Endothelial cell (in vitro differentiated cells): ENCODE data around the gene ZC3H10. TPM values are rescaled to one million over a fixed set of nuclear protein-coding genes. Genes with fewer than 3 reads are reported as not detected.

Experiments
- DNase-seq: peaks from one replicate; pipeline ENCODE4 v3.0.0; 2021; ENCODE audit warnings: low spot score
- H3K27ac Mint-ChIP-seq: one replicate; pipeline ENCODE4 v1.8.0; 2021; ENCODE audit warnings: mixed read lengths, inconsistent platforms; ENCODE audit not compliant: unreplicated experiment
- H3K27me3 Mint-ChIP-seq: one replicate; pipeline ENCODE4 v1.8.0; 2021; ENCODE audit warnings: mild to moderate bottlenecking, moderate library complexity, mixed read lengths, inconsistent platforms; ENCODE audit not compliant: unreplicated experiment
- H3K36me3 Mint-ChIP-seq: one replicate; pipeline ENCODE4 v1.8.0; 2021; ENCODE audit warnings: mild to moderate bottlenecking, low read depth, mixed read lengths, inconsistent platforms; ENCODE audit not compliant: unreplicated experiment
- H3K4me1 Mint-ChIP-seq: one replicate; pipeline ENCODE4 v1.8.0; 2021; ENCODE audit warnings: mild to moderate bottlenecking, mixed read lengths, inconsistent platforms; ENCODE audit not compliant: unreplicated experiment
- H3K4me3 Mint-ChIP-seq: one replicate; pipeline ENCODE4 v1.8.0; 2021; ENCODE audit warnings: mild to moderate bottlenecking, mixed read lengths, inconsistent platforms; ENCODE audit not compliant: unreplicated experiment
- H3K9me3 Mint-ChIP-seq: one replicate; pipeline ENCODE4 v1.8.0; 2021; ENCODE audit warnings: mixed read lengths, inconsistent platforms; ENCODE audit not compliant: unreplicated experiment
- total RNA-seq: library from RNA; stranded (reverse); fragmentation: NEBNext Ultra II Directional; extraction: Animal tissue kit (Norgen Biotek cat#: 25700); gene quantifications from one replicate; pipeline ENCODE4 v1.2.1, GENCODE V29; 2021; ENCODE audit not compliant: unreplicated experiment
- TF ChIP-seq, protein P1 (sequence below): fragments of 200-600 bp; sonication (generic); IDR thresholded peaks from one replicate; pipeline ENCODE4 v1.5.0; 2021; ENCODE audit warnings: antibody characterized with exemption; ENCODE audit not compliant: unreplicated experiment

ZC3H10 gene
- total RNA-seq, 1 donor from 2014 or later = 10.4 TPM

DNA sequence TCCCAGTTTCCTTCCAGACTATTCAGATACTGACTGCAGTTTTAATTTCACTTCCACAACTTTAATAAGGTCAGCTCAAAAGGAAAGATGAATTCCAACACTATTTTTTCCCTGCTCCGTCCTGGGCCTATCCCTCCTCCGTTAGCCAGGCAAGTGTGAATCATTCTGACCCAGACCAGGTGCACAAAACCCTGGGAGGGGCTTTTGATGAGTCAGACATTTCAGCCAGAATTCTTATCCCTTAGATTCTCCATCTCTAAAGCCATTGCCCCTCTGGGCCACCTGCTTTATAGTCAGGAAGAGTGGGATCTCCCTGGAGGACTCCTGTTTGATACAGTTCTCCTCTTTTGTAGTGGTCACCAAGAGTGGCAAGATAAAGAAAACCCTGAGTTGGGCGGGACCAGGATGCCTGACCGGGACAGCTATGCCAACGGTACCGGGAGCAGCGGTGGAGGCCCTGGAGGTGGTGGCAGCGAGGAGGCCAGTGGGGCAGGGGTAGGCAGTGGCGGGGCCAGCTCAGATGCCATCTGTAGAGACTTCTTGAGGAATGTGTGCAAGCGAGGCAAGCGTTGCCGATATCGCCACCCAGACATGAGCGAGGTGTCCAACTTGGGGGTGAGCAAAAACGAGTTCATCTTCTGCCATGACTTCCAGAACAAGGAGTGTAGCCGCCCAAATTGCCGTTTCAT lies 2.2 kb downstream of the ZC3H10 start:
- H3K4me1 Mint-ChIP-seq = peaks cover 58% of the 10 kb centered on the region
- no peak for DNase-seq
- H3K27ac Mint-ChIP-seq = peak overlapping the region; percentile 100
- H3K27me3 Mint-ChIP-seq = peaks cover 27% of the 10 kb centered on the region
- H3K9me3 Mint-ChIP-seq = no peaks in the 10 kb centered on the region
- H3K36me3 Mint-ChIP-seq = peaks cover 51% of the 10 kb centered on the region
- peak overlapping the region; percentile 85 for H3K4me3 Mint-ChIP-seq
- TF ChIP-seq, protein P1, sequence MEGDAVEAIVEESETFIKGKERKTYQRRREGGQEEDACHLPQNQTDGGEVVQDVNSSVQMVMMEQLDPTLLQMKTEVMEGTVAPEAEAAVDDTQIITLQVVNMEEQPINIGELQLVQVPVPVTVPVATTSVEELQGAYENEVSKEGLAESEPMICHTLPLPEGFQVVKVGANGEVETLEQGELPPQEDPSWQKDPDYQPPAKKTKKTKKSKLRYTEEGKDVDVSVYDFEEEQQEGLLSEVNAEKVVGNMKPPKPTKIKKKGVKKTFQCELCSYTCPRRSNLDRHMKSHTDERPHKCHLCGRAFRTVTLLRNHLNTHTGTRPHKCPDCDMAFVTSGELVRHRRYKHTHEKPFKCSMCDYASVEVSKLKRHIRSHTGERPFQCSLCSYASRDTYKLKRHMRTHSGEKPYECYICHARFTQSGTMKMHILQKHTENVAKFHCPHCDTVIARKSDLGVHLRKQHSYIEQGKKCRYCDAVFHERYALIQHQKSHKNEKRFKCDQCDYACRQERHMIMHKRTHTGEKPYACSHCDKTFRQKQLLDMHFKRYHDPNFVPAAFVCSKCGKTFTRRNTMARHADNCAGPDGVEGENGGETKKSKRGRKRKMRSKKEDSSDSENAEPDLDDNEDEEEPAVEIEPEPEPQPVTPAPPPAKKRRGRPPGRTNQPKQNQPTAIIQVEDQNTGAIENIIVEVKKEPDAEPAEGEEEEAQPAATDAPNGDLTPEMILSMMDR = no peak

- Mint-ChIP-seq H3K4me3 (peak overlapping the region; percentile 85), H3K9me3 (no peaks in the 10 kb centered on the region), H3K27me3 (peaks cover 20% of the 10 kb centered on the region), H3K36me3 (peaks cover 44% of the 10 kb centered on the region), H3K4me1 (peaks cover 61% of the 10 kb centered on the region), H3K27ac (no peak overlapping the region)
- TF ChIP-seq, protein P1 = no peak
- no peak for DNase-seq
These were observed 3.3 kb downstream of the ZC3H10 start for GRCh38 chr12:56121204-56121870.

- peak overlapping the region; percentile 4 for H3K27ac Mint-ChIP-seq
- peak overlapping the region; percentile 12 for H3K4me3 Mint-ChIP-seq
- peaks cover 63% of the 10 kb centered on the region for H3K4me1 Mint-ChIP-seq
- no peaks in the 10 kb centered on the region for H3K9me3 Mint-ChIP-seq
- peaks cover 39% of the 10 kb centered on the region for H3K36me3 Mint-ChIP-seq
- TF ChIP-seq, protein P1 = no peak
- no peak for DNase-seq
- peaks cover 16% of the 10 kb centered on the region for H3K27me3 Mint-ChIP-seq
These were observed 4.6 kb downstream of the ZC3H10 start for GRCh38 chr12:56122637-56123036.

- TF ChIP-seq, protein P1 = no peak
- H3K27me3 Mint-ChIP-seq = peaks cover 14% of the 10 kb centered on the region
- H3K36me3 Mint-ChIP-seq = peaks cover 28% of the 10 kb centered on the region
- DNase-seq = no peak
- H3K27ac Mint-ChIP-seq = peak overlapping the region; percentile 93
- H3K4me3 Mint-ChIP-seq = no peak overlapping the region
- H3K9me3 Mint-ChIP-seq = no peaks in the 10 kb centered on the region
- peaks cover 60% of the 10 kb centered on the region for H3K4me1 Mint-ChIP-seq
These were observed 6.1 kb downstream of the ZC3H10 start for GRCh38 chr12:56124133-56124532.

- DNase-seq = no peak
- H3K4me1 Mint-ChIP-seq = peaks cover 66% of the 10 kb centered on the region
- H3K4me3 Mint-ChIP-seq = peak overlapping the region; percentile 98
- peaks cover 30% of the 10 kb centered on the region for H3K36me3 Mint-ChIP-seq
- TF ChIP-seq, protein P1 = no peak
- H3K27me3 Mint-ChIP-seq = peaks cover 22% of the 10 kb centered on the region
- no peaks in the 10 kb centered on the region for H3K9me3 Mint-ChIP-seq
- H3K27ac Mint-ChIP-seq = peak overlapping the region; percentile 95
These were observed 8.7 kb downstream of the ZC3H10 start for GRCh38 chr12:56126732-56127239.
